A673 (cell line): ENCODE measurements around the gene NFATC1. TPM values are rescaled to one million over a fixed set of nuclear protein-coding genes. Genes with fewer than 3 reads are reported as not detected.

ENCODE experiments used
- BruUV-seq: library from RNA; stranded (reverse); fragments of 400-500 nt; replicated peaks from 2 replicates; lab custom pipeline; 2021; lab: Mats Ljungman, UMichigan
- CTCF ChIA-PET: fragments of 300-600 bp; sonication (Branson Sonifier 250); formaldehyde crosslinking; loops from one replicate; lab custom pipeline; 2022; ENCODE audit warnings: antibody characterized with exemption; lab: Charles Lee
- POLR2A ChIA-PET: fragments of 300-600 bp; sonication (Branson Sonifier 250); formaldehyde crosslinking; loops from one replicate; lab custom pipeline; 2022; ENCODE audit warnings: antibody characterized with exemption; ENCODE audit not compliant: low non-redundant PET; lab: Charles Lee
- DNase-seq: peaks from one replicate; pipeline ENCODE4 v3.0.0-alpha.2; 2015; ENCODE audit warnings: low spot score
- H3K27ac ChIP-seq: fragments of 200-600 bp; sonication (generic); 2 replicates; pipeline ENCODE4 v1.5.1; 2016; ENCODE audit warnings: mixed run types, low read depth, mild to moderate bottlenecking, mixed read lengths, antibody characterized with exemption, low read length; ENCODE audit not compliant: poor library complexity, severe bottlenecking
- H3K27me3 ChIP-seq: fragments of 200-600 bp; sonication (generic); replicated peaks from 2 replicates; pipeline ENCODE4 v1.6.1; 2017; ENCODE audit warnings: mixed run types, low read depth, mild to moderate bottlenecking, mixed read lengths, antibody characterized with exemption, low read length; ENCODE audit not compliant: insufficient read depth, poor library complexity
- H3K36me3 ChIP-seq: fragments of 200-600 bp; sonication (generic); 2 replicates; pipeline ENCODE4 v1.6.1; 2016; ENCODE audit warnings: mixed run types, mild to moderate bottlenecking, mixed read lengths, antibody characterized with exemption, low read length; ENCODE audit not compliant: insufficient read depth, poor library complexity, severe bottlenecking
- H3K4me1 ChIP-seq: fragments of 200-600 bp; sonication (generic); 2 replicates; pipeline ENCODE4 v1.6.1; 2017; ENCODE audit warnings: mixed run types, mild to moderate bottlenecking, mixed read lengths, antibody characterized with exemption, low read length; ENCODE audit not compliant: insufficient read depth, poor library complexity, severe bottlenecking
- H3K4me3 ChIP-seq: fragments of 200-600 bp; sonication (generic); 2 replicates; pipeline ENCODE4 v1.5.1; 2016; ENCODE audit warnings: low read depth, mixed run types, mild to moderate bottlenecking, mixed read lengths, low read length; ENCODE audit not compliant: poor library complexity, severe bottlenecking
- H3K9me3 ChIP-seq: fragments of 200-600 bp; sonication (generic); 2 replicates; pipeline ENCODE4 v1.6.1; 2016; ENCODE audit warnings: mixed run types, low read depth, mild to moderate bottlenecking, mixed read lengths, antibody characterized with exemption, low read length; ENCODE audit not compliant: poor library complexity, severe bottlenecking
- EZH2 ChIP-seq: fragments of 200-600 bp; sonication (generic); IDR thresholded peaks from 2 replicates; pipeline ENCODE4 v1.6.1; 2017; ENCODE audit warnings: borderline replicate concordance, low read depth, mild to moderate bottlenecking, mixed read lengths, antibody characterized with exemption, low read length; ENCODE audit not compliant: poor library complexity, severe bottlenecking
- intact Hi-C: fragments of 100-400 bp; cut with micrococcal nuclease; formaldehyde crosslinking; loops from one replicate; pipeline ENCODE4 v1.10.0; 2022; ENCODE audit not compliant: unreplicated experiment
- total RNA-seq: library from RNA; stranded (reverse); gene quantifications from 2 replicates; pipeline ENCODE4 v1.2.3, GENCODE V29; 2021
- TF ChIP-seq, protein P1 (sequence below): fragments of 300-800, 200-600 bp; sonication (generic); conservative IDR thresholded peaks from 2 replicates; pipeline ENCODE4 v1.5.1; 2017; ENCODE audit warnings: low read depth, mild to moderate bottlenecking, antibody characterized with exemption, low read length, moderate library complexity, mixed read lengths

The NFATC1 gene
- total RNA-seq, 1 experiment from 2014 or later = 10.4 TPM

GRCh38 chr18:79525556-79526467 lies 130.1 kb downstream of the NFATC1 start:
- BruUV-seq = no TSS peak
- DNase-seq = peak; percentile 56
- Histone ChIP-seq H3K4me1 (peaks cover 9% of the 10 kb centered on the region), H3K9me3 (no peaks in the 10 kb centered on the region), H3K27ac (no peak overlapping the region), H3K4me3 (no peak overlapping the region), H3K27me3 (no peaks in the 10 kb centered on the region), H3K36me3 (no peaks in the 10 kb centered on the region)
- CTCF ChIA-PET = no interaction called here
- TF ChIP-seq, protein P1, sequence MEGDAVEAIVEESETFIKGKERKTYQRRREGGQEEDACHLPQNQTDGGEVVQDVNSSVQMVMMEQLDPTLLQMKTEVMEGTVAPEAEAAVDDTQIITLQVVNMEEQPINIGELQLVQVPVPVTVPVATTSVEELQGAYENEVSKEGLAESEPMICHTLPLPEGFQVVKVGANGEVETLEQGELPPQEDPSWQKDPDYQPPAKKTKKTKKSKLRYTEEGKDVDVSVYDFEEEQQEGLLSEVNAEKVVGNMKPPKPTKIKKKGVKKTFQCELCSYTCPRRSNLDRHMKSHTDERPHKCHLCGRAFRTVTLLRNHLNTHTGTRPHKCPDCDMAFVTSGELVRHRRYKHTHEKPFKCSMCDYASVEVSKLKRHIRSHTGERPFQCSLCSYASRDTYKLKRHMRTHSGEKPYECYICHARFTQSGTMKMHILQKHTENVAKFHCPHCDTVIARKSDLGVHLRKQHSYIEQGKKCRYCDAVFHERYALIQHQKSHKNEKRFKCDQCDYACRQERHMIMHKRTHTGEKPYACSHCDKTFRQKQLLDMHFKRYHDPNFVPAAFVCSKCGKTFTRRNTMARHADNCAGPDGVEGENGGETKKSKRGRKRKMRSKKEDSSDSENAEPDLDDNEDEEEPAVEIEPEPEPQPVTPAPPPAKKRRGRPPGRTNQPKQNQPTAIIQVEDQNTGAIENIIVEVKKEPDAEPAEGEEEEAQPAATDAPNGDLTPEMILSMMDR = no peak
- no peak for TF ChIP-seq EZH2
- intact Hi-C loops = loop anchor here (5.0 kb wide), 1 partner anchor 116 kb away; no protein-coding TSS in a partner anchor
- POLR2A ChIA-PET = no interaction called here

- POLR2A ChIA-PET = no interaction called here
- intact Hi-C loops = loop anchor here (5.0 kb wide), 1 partner anchor 116 kb away; no protein-coding TSS in a partner anchor
- TF ChIP-seq, protein P1 = no peak
- TF ChIP-seq EZH2 = no peak
- BruUV-seq = no TSS peak
- peaks cover 9% of the 10 kb centered on the region for H3K4me1 ChIP-seq
- no peaks in the 10 kb centered on the region for H3K36me3 ChIP-seq
- H3K4me3 ChIP-seq = no peak overlapping the region
- no peaks in the 10 kb centered on the region for H3K9me3 ChIP-seq
- H3K27me3 ChIP-seq = no peaks in the 10 kb centered on the region
- CTCF ChIA-PET = no interaction called here
- H3K27ac ChIP-seq = no peak overlapping the region
- no peak for DNase-seq
Observed at GRCh38 chr18:79526468-79527460, 131.0 kb downstream of the NFATC1 start.

DNA sequence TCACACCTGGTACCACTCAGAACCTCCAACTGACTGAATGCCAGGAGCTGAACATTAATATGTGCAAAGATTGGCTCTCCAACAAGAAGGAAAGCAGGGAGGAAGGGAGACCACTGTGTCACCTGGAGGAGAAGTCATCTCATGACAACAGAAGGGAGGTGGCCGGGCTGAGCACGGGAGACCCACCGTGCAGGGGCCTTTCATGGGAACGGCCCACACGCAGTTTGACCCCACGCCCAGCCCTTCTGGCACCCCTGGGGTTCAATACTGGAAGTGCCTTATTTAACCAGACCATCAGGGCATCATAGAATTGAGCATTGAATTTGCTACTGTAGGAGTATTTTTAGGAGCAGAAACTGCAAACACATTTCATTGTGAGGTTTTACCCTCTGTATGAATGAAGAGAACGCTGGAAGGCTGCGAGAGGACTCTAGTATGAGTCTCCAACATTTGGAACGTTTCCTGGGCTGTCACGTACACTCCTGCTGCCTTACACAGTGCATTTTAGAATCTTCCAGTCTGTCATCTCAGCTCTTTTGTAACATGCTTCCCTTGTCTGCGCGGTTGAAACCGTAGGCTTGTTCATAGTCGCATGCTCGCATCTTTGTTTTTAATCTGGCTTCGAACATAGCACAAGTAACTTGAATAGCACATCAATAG lies 132.1 kb downstream of the NFATC1 start:
- Histone ChIP-seq H3K36me3 (no peaks in the 10 kb centered on the region), H3K4me1 (peaks cover 9% of the 10 kb centered on the region), H3K27me3 (no peaks in the 10 kb centered on the region), H3K27ac (no peak overlapping the region), H3K9me3 (no peaks in the 10 kb centered on the region), H3K4me3 (no peak overlapping the region)
- ChIA-PET POLR2A (no interaction called here), CTCF (no interaction called here)
- no peak for TF ChIP-seq EZH2
- TF ChIP-seq, protein P1 = no peak
- intact Hi-C loops = loop anchor here (1.0 to 5.0 kb wide), 2 partner anchors 115 to 148 kb away; no protein-coding TSS in a partner anchor
- no TSS peak for BruUV-seq
- DNase-seq = no peak
